Caki2 (cell line): ENCODE data around the gene CBL. TPM values are rescaled to one million over a fixed set of nuclear protein-coding genes. Genes with fewer than 3 reads are reported as not detected.

Experiments
- DNase-seq: peaks from one replicate; pipeline ENCODE4 v3.0.0-alpha.2; 2015; ENCODE audit warnings: low read depth
- in situ Hi-C: cut with HindIII; loops from 2 replicates; pipeline ENCODE4 v1.10.0; 2016; ENCODE audit warnings: low sequenced_read_pairs, low pct_unique_long_range_greater_than_20kb, mixed read lengths
- total RNA-seq: library from RNA; depleted of rRNA; stranded (reverse); fragments of >200 nt; shearing (Covaris generic); gene quantifications from 2 replicates; pipeline ENCODE4 v1.2.3, GENCODE V29; 2014; ENCODE audit warnings: low replicate concordance

The CBL gene
- total RNA-seq, 1 experiment from 2014 or later = 3.7 TPM

DNA sequence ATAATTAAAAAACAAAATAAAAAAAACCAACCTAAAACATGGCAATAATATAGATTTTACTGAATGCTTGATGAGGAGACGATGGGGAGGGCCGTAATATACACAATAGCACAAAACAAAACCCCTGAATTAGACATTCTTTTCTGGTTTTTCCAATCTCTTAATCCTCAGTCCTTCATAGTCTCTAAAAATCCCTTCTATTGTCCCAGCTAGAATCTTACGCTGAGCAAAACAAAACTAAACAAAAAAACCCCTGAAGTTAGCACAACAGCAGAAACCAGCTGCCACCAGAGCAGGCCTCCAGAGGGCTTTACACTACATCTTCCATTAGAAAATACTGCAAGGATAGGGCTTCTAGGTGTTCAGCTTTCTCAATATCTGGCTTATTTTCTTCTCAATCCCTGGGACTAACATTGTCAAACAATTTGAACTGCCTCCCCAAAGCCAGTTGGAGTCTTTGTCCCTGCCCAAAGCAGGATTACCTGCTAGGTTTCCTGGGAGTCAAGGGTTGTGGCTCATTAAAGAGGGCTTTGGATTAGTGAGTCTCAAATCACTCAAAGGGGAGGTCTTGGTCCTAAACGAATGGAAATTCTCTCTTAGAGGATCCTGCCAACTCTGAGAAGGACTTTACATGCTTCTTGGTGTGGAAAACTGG lies 126.1 kb downstream of the CBL start:
- in situ Hi-C loops = no loop called here
- DNase-seq = no peak

DNA sequence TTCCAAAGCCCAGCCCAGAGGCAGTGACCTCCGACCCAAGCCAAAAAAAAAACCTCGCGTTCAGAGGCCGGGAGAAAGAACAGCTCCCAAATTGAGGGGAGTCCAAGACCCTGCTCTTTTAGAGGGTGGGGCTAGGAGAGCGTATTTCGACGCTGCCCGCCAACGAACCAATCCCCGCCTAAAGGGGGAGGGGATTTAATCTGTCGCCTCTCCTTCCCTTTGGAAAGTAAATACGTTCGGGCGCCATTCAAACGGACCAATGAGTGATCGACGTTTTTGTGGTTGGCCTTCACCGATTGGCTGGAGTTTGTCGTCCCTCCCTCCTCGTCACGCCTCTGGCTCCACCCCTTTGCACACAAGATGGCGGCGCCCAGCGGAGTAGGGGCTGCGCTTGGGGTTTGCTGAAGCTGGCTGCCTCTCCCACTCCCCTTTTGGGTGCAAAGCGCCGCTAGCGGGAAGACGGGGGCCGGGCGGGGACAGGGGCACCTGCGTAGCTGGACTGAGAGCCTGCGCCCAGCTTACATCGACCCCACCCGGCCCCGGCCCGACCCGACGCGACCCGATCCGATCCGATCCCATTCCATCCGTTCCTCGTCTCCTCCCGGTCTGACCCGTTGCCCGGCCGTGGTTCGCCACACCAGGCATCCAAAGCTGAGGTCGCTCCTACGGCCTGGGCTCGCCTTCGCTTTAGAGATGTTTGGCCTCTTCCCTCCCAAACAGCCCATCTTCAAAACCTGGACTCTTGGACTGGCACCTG lies 128.2 kb downstream of the CBL start, which contains the start of gene RNF26:
Gene RNF26 (plus strand): TSS at position 354 of the 757 bp plus-strand sequence. CDS start 596 bp downstream, outside the sequence.
- in situ Hi-C loops = no loop called here
- DNase-seq = peak; percentile 96

DNA sequence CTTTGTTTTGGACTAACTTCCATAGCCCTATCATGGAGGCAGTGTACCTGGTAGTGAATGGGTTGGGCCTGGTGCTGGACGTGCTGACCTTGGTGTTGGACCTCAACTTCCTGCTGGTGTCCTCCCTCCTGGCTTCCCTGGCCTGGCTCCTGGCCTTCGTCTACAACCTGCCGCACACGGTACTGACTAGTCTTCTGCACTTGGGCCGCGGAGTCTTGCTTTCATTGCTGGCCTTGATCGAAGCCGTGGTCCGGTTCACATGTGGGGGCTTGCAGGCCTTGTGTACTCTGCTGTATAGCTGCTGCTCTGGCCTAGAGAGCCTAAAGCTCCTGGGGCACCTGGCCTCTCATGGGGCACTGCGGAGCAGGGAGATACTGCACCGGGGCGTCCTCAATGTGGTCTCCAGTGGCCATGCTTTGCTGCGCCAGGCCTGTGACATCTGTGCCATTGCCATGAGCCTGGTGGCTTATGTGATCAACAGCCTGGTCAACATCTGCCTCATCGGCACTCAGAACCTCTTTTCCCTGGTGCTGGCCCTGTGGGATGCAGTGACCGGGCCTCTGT lies 129.0 kb downstream of the CBL start:
- in situ Hi-C loops = no loop called here

DNA sequence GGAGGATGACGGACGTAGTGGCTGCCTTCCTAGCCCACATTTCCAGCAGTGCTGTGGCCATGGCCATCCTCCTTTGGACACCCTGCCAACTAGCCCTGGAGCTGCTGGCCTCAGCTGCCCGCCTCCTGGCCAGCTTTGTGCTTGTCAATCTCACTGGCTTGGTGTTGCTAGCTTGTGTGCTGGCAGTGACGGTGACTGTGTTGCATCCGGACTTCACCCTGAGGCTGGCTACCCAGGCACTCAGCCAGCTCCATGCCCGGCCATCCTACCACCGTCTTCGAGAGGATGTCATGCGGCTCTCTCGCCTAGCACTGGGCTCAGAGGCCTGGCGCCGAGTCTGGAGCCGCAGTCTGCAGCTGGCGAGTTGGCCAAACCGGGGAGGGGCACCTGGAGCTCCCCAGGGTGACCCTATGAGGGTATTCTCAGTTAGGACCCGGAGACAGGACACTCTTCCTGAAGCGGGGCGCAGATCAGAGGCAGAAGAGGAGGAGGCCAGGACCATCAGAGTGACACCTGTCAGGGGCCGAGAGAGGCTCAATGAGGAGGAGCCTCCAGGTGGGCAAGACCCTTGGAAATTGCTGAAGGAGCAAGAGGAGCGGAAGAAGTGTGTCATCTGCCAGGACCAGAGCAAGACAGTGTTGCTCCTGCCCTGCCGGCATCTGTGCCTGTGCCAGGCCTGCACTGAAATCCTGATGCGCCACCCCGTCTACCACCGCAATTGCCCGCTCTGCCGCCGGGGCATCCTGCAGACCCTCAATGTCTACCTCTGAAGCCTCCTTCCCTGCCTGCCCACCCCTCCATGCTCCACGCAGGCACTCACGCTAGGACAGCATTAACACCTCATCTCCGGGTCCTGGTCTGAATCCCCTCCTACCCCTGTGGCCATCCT lies 129.8 kb downstream of the CBL start:
- DNase-seq = no peak
- in situ Hi-C loops = no loop called here

More for the DNA sequence above, 129.0 kb downstream of the CBL start:
- DNase-seq = no peak

DNA sequence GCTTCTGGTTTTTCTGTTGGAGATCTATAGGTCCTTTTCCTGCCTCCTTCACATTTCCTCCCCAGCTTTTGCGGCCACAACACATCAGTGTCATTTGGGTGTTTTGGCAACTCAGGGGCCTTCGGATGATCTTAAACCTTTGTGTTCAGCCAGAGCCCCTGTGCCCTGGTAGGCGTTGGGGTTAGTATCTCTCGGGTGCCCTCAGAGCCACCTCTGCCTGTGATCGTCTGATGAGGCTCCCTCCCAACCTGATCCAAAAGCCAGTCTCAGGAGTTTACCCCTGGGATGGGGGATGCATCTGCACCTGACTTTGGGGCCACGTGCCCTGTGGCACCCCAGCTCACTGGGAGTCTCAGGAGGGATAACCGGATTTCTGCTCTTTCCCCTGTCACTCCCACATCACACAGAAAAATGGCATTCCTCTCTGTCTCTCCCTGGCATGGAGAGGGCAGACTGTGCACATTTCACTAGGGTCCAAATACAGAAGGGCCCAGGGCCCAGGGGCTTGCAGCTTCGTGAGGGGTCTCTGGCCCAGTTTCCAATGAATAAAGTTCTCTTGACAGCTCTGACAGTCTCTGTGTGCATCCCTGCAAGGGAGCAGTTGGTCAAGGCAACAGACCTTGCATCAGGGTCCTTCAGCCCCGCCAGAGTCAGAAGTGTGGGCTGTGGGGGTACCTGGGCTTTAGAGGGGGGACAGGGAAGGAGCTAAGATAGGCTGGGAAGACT lies 130.8 kb downstream of the CBL start:
- in situ Hi-C loops = no loop called here
- DNase-seq = no peak

DNA sequence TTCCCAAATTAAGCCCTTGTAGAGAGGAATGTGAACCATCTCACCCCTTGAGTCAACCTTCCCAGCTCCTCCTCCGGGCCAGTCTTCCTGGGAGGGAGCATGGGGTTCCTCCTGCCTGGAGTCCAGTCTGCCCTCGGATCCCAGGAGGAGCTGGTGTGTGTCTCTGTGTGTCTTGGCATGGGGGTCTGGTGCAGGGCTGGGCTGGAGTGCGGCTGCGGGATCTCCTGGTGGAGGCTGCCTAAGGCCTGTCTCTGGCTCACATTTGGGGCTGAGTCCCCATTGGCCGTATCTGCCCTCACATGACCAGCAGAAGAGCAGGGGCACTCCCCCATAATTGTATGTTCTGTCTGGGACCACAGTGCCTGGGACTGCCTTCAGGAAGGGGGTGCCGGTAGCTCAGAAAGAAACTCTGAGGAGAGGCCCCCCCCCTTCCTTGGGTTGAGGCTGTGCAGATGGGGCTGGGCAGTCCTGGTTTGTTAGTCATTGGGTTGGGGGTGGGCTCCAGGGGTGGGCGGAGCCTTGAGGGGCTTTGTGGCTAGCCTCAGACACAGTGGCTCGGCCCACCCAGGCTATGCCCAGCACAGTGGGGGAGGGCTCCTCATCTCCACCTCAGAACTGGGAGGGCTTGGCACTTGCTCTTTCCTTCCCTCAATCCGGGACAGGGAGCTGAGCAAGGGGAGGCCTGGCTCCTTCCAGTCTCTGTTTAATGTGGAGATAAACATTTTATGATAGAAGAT lies 131.6 kb downstream of the CBL start:
- in situ Hi-C loops = no loop called here
- no peak for DNase-seq

DNA sequence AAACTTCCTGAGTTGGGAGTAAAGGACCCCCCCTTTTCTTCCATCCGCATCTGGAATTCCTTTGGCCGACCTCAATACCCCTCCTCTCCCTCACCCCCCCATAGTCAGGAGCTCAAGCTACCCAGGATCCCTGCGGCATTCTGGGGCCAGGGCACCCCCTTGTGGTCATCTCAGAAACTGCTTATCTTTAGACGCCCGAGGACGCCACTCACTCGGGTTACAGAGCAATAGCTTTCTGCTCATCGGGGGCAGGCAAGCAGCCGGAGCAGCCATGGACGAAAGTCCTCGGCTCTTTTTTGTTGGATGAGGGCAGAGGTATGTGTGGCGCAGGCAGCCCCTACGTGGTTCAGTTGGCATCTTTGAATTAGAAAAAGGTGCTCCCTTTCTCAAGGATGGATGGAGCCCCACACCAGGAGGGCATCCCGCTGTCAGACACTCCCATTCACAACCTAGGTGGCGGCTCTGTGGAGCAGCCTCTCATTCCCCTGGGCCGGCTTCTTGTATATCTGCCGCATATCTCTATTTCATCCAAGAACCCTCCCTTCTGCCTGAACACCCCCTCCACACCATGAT lies 132.3 kb downstream of the CBL start:
- peak; percentile 51 for DNase-seq
- in situ Hi-C loops = no loop called here

DNA sequence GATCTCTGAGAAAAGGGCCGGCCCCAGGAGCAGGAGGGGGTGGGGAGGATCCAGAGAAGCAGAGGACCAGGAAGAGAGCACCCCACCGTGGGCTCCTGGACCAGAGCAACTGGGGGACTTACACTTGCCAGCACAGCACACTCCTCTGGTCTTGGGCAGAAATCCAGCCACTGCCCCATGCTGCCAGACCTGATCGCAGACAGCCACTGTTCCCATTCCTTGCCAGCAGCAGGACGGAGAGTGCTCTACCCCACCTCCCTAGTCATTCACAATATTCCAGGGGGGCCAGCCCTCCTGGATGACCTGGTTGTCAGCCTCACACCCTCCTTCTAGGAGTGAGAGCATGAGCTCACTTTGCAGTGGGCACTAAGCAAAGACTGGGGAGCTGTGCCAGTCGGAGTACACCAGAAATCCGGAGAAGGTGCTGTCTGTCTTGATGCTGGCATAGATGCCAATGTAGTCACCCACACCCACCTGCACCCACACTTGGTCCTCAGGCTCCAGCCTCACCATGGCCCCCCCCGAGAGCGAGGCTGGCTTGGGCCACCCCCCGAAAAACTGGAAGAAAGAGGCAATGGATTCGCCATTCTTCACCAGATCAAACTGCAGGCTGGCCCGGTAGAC lies 132.9 kb downstream of the CBL start:
- no peak for DNase-seq
- in situ Hi-C loops = no loop called here

DNA sequence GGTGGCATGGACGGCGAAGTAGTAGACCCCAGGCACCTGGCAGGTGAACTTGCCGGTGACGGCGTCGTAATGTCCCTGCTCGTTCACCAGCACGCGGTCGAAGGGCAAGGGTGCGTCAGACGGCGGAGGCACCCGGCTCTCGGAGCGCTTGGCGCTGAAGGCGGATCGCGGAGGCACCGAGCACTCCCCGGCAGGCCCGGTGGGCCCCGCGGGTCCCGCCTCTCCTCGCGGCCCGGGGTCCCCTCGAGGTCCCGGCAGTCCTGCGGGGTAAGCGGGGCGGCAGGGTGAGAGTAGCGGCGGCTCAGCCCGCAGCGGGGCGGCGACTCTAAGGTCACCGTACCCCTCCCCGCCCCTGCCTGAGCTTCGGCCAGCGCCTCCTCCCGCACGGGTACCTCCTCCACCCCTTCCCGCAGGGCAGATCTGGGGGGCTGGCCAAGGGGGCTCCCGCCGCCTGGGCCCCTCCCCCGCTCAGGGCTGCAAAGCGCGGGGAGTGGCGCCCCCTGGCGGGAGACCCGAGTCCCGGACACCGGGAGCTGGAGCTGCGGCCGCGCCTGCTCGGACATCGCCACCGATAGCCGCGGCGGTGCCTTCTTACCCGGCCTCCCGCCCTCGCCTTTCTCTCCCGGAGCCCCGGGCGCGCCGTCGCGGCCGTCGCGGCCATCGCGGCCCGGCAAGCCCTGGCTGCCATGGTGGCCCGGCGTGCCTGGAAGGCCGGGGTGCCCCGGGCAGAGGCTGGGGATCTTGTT lies 133.6 kb downstream of the CBL start:
- peak; percentile 27 for DNase-seq
- in situ Hi-C loops = no loop called here

DNA sequence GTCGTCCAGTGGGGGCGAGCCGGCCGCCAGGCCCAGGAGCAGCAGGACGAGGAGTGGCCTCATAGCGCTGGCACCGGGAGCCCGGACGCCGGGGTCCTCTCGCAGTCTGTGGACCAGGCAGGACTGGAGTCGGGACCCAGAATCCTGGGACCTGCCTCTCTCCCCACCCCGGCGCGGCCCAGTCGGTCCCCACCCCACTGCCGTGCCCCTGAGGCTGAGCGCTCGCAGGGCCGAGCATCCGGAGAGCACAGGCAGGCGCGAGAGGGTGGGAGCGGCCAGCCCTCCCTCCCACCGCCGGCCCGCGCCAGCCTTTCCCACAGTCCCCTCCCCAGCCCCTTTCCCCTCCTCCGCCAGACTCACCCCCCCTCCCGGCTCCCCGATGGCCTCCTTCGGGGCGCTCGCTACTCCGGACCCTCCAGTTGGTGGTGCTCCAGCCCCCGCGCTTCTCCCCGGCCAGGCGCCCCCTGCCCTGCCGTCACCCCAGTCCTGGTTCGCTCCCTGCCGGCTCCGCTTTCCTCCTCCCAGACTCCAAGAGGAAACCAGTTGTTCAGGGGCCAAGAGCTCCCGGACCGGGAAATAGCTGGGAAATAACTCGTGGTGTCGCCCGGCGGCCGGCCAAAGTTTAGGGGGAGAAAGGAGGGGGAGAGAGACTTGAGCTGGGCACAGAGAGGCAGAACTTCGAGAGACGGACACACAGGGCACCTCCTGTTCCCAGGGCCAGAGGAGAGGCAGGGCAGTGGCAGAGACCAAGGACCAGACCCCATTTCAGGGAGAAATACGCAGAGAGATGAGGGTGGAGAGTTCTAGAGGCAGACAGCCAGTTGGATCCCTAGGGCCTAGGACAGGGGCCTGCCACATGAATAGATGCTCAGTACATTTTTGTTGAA lies 134.4 kb downstream of the CBL start, which contains the start of gene C1QTNF5:
Gene C1QTNF5 (minus strand): TSS at position 549 of the 887 bp plus-strand sequence. CDS start 486 bp downstream, at position 63.
- no peak for DNase-seq

DNA sequence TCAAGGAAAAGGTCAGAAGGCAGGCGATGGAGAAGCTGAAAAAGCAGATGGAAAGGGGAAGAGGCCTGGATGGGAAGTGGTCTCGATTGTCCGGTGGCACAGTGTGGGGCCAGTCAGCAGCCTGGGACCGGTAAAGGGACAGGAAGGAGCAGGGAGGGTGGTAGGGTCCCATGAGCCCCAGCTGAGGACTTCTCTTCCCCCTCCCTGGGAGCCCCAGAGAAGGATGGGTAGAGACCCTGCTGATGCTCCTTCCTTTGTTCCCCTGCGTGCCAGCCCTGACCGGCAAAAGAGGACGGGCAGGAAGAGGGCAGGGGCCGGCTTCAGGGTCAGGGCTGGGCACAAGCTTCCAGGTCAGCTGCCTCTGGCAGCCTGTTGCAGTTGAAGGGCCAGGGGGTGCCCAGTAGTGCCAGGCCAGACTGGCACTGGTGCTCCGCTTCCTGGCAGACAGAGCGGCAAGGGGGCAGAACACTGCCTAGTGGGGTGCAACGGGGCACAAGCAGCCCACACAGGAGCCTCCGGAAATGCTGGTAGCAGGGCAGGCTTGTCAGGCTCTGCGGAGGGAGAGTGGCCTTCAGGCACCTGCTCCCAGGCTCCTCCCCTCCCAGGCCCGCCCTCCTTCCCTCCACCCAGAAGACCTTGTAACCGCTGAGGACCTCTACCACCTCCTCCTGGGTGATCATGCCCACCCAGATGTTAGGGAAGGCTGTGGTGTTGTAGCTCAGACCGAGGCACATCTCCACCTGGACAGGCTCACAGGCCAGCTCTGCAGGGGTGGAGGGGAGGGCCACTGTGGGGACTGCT lies 135.3 kb downstream of the CBL start:
- DNase-seq = no peak
- in situ Hi-C loops = no loop called here

More for the DNA sequence above, 134.4 kb downstream of the CBL start, which contains the start of gene C1QTNF5:
- in situ Hi-C loops = no loop called here

DNA sequence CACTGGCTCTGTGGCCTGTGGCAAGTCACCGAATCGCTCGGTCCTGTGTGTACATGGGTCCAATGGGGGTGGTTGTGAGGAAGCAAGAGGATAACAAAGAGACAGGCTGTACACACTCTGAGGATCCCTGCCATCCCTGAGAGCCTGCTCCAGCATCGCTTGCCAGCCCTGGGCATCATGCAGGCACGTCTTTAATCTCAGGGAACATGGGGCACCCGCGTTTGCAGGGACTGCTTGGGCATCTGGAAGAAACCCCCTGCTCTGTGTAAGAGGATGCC lies 135.8 kb downstream of the CBL start:
- in situ Hi-C loops = no loop called here
- no peak for DNase-seq

DNA sequence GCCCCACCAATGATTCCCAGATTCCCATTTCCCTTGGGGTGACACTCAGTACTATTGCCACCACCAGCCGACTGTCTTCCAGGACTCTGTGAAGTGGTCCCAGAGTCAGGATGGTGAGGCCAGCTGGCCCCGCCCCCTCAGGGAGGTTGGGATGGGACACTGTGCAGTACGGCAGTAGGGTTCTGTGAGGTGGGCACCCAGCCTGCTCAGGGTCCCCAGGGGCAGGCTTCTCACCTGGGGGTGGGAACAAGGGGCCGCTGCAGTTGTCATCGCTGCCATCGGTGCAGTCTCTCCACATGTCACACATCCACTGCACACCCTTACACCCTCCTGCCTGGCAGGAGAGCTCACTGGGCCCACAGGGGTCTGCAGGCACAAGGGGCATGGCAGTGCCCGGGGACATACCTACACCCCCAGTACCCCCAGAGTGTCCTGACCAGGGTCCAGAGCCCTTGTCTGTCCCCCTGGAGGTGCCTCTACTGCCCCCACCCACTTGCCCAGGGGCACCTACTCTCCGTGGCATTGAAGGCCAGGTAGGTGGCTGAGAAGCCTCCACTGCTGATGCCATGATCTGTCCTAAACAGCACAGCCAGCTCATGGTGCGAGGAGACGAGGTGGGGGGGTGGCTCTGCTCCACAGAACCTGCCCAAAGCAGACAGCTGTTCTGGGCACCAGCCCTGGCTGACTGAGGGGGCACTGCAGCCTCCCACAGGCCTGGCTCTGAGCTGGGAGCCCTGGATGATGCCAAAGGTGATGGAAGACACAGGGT lies 136.4 kb downstream of the CBL start:
- DNase-seq = no peak
- in situ Hi-C loops = no loop called here

DNA sequence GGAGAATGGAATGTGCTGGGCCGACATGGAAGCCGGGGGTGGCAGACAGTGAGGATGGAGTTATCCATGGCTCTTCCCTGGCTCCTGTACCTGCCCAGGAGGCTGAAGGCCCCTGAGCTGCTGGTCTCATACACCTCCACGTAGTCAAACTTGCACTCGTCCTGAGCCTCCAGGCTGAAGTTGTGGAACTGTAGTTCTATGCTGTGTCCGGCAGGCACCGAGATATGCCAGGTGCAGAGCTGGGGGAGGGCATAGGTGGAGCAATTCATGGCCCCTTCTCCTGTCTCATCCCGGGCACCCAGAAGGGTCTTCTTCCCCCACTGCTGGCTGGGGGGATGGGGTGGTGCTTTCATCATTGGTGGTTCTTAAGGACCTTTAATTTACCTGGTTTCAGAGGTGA lies 137.6 kb downstream of the CBL start:
- no peak for DNase-seq
- in situ Hi-C loops = no loop called here
